ENCODE results near the gene COL6A6.
"Not testable (repeated sequence)": the region's sequence is repeated elsewhere in the genome, so short reads cannot be mapped to it uniquely, and the experiment has no call there.

COL6A6 gene

GRCh38 chr3:130529486-130530215 lies 12.7 kb downstream of the COL6A6 start:
- no peak for DNase-seq (ENCODE audit: low spot score)

- DNase-seq (ENCODE audit: low spot score), result no peak
Measured at GRCh38 chr3:130533247-130533646, 16.3 kb downstream of the COL6A6 start.

GRCh38 chr3:130537673-130538304 lies 20.8 kb downstream of the COL6A6 start:
- DNase-seq (ENCODE audit: low spot score), result no peak

- no peak for DNase-seq (ENCODE audit: low spot score)
Measured at GRCh38 chr3:130539005-130539404, 22.0 kb downstream of the COL6A6 start.

- DNase-seq (ENCODE audit: low spot score), result no peak
Measured at GRCh38 chr3:130543322-130543721, 26.3 kb downstream of the COL6A6 start.

- no peak for DNase-seq (ENCODE audit: low spot score)
Measured at GRCh38 chr3:130546920-130547679, 30.1 kb downstream of the COL6A6 start.

- DNase-seq (ENCODE audit: low spot score), result not testable (repeated sequence)
Measured at GRCh38 chr3:130547680-130548065, 30.7 kb downstream of the COL6A6 start.

GRCh38 chr3:130548356-130548755 lies 31.4 kb downstream of the COL6A6 start:
- DNase-seq (ENCODE audit: low spot score), result no peak

GRCh38 chr3:130557336-130558035 lies 40.5 kb downstream of the COL6A6 start:
- DNase-seq (ENCODE audit: low spot score), result no peak

GRCh38 chr3:130558366-130558765 lies 41.4 kb downstream of the COL6A6 start:
- DNase-seq (ENCODE audit: low spot score), result no peak

- DNase-seq (ENCODE audit: low spot score), result no peak
Measured at GRCh38 chr3:130565224-130565623, 48.2 kb downstream of the COL6A6 start.
